Muscle of leg (tissue), 11 donors: ENCODE results near the gene ZNF804A. TPM values are rescaled to one million over a fixed set of nuclear protein-coding genes. Genes with fewer than 3 reads are reported as not detected.

ENCODE experiments used
- DNase-seq: peaks from one replicate; pipeline ENCODE4 v3.0.0; 2013
- H3K27ac ChIP-seq: one replicate; pipeline ENCODE4 v1.5.1; 2013; ENCODE audit warnings: mild to moderate bottlenecking, low read length, control low read depth
- H3K27me3 ChIP-seq: one replicate; pipeline ENCODE4 v1.6.1; 2013; ENCODE audit warnings: low read length; ENCODE audit not compliant: control insufficient read depth, insufficient read depth
- H3K36me3 ChIP-seq: one replicate; pipeline ENCODE4 v1.6.1; 2013; ENCODE audit warnings: low read length; ENCODE audit not compliant: control insufficient read depth, insufficient read depth
- H3K4me1 ChIP-seq: one replicate; pipeline ENCODE4 v1.6.1; 2013; ENCODE audit warnings: low read length; ENCODE audit not compliant: control insufficient read depth, insufficient read depth
- H3K4me3 ChIP-seq: one replicate; pipeline ENCODE4 v1.5.1; 2013; ENCODE audit warnings: low read length, control low read depth
- H3K9me3 ChIP-seq: replicated peaks from 2 replicates; pipeline ENCODE4 v1.6.1; 2013; ENCODE audit warnings: low read depth, low read length; ENCODE audit not compliant: control insufficient read depth
- WGBS: methylation state at CpG from one replicate; pipeline ENCODE4 v1.1.5; 2013; ENCODE audit warnings: missing lambda C conversion rate; ENCODE audit not compliant: insufficient coverage; 5-methylcytosine and 5-hydroxymethylcytosine counted together
- polyA plus RNA-seq, 8 donors: library from polyadenylated mRNA; unstranded; fragments of 120-200 nt; gene quantifications; one replicate each; pipeline versions ENCODE4 v1.2.1 to v1.2.3, GENCODE V29; 2013; ENCODE audit warnings: inconsistent platforms in 1 of 8, low replicate concordance in 1 of 8; ENCODE audit not compliant: insufficient read length in 8 of 8, insufficient read depth in 1 of 8
- total RNA-seq: library from RNA; stranded (reverse); fragments of 120-200 nt; gene quantifications from one replicate; pipeline ENCODE4 v1.2.4, GENCODE V29; 2013

The ZNF804A gene
- total and polyA plus RNA-seq, 9 donors = 0.09 to 0.51 (median 0.34) TPM

DNA sequence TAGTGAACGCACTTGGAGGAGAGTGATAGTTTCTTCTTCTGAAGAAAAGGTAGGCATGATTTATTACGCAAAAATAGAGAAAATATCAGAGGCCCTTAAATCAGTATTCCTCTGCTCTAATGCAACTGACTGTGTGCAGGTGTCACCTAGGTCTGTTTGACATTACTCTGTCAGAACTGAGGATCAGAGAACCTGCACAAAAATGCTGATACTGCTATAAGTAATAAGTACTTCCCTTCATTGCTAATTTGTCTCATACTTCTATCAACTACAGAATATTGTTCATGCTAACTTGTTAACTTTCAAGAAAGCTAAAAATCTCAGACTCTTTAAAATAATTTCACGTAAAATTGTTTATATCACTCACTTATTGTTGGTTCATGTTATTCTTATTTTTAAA, 358.5 kb downstream of the ZNF804A start:
- peaks cover 2% of the 10 kb centered on the region for H3K9me3 ChIP-seq
- DNase-seq = no peak
- no peak overlapping the region for H3K27ac ChIP-seq
- no peaks in the 10 kb centered on the region for H3K36me3 ChIP-seq
- no peaks in the 10 kb centered on the region for H3K27me3 ChIP-seq
- no peaks in the 10 kb centered on the region for H3K4me1 ChIP-seq
- WGBS = no CpG with 5 or more reads among the region's 3 CpGs
- H3K4me3 ChIP-seq = no peak overlapping the region

GRCh38 chr2:184971546-184972068, 373.3 kb downstream of the ZNF804A start:
- no peak for DNase-seq
- Histone ChIP-seq H3K4me1 (no peaks in the 10 kb centered on the region), H3K27me3 (no peaks in the 10 kb centered on the region), H3K36me3 (no peaks in the 10 kb centered on the region), H3K27ac (no peak overlapping the region), H3K4me3 (no peak overlapping the region), H3K9me3 (no peaks in the 10 kb centered on the region)
- WGBS = no CpG with 5 or more reads among the region's 3 CpGs
